Hepatic stellate cell (primary cell): Measurements from ENCODE around the gene ATP2C2.
A peak's percentile ranks its signal among the peaks of the same experiment; 100 is the strongest.
"Not testable (repeated sequence)": the region's sequence is repeated elsewhere in the genome, so short reads cannot be mapped to it uniquely, and the experiment has no call there.

Experiments
- DNase-seq: peaks from one replicate; pipeline ENCODE4 v3.0.0; 2011; ENCODE audit warnings: low spot score

The ATP2C2 gene

GRCh38 chr16:84421081-84421937 is 53.0 kb downstream of the ATP2C2 start:
- no peak for DNase-seq

- no peak for DNase-seq
These were observed 53.5 kb downstream of the ATP2C2 start for GRCh38 chr16:84421938-84422220.

- peak; percentile 62 for DNase-seq
These were observed 55.1 kb downstream of the ATP2C2 start for GRCh38 chr16:84423416-84423837.

- DNase-seq, result no peak
These were observed 57.4 kb downstream of the ATP2C2 start for GRCh38 chr16:84425696-84426095.

GRCh38 chr16:84426804-84427203 is 58.5 kb downstream of the ATP2C2 start:
- DNase-seq, result no peak

GRCh38 chr16:84427553-84427952 is 59.2 kb downstream of the ATP2C2 start:
- no peak for DNase-seq

GRCh38 chr16:84430860-84431259 is 62.5 kb downstream of the ATP2C2 start:
- DNase-seq, result no peak

GRCh38 chr16:84434800-84435199 is 66.5 kb downstream of the ATP2C2 start:
- no peak for DNase-seq

GRCh38 chr16:84436196-84436595 is 67.9 kb downstream of the ATP2C2 start:
- DNase-seq, result no peak

GRCh38 chr16:84438971-84439696 is 70.8 kb downstream of the ATP2C2 start:
- DNase-seq, result no peak

GRCh38 chr16:84442416-84443145 is 74.2 kb downstream of the ATP2C2 start:
- DNase-seq, result no peak

GRCh38 chr16:84443166-84443802 is 74.9 kb downstream of the ATP2C2 start:
- DNase-seq, result no peak

- no peak for DNase-seq
These were observed 76.1 kb downstream of the ATP2C2 start for GRCh38 chr16:84444476-84444875.

- DNase-seq, result no peak
These were observed 77.7 kb downstream of the ATP2C2 start for GRCh38 chr16:84446084-84446483.

- no peak for DNase-seq
These were observed 78.5 kb downstream of the ATP2C2 start for GRCh38 chr16:84446596-84447392.

- no peak for DNase-seq
These were observed 80.1 kb downstream of the ATP2C2 start for GRCh38 chr16:84448444-84448843.

- no peak for DNase-seq
These were observed 81.1 kb downstream of the ATP2C2 start for GRCh38 chr16:84449156-84450140.

GRCh38 chr16:84450176-84450865 is 82.0 kb downstream of the ATP2C2 start:
- no peak for DNase-seq

- DNase-seq, result not testable (repeated sequence)
These were observed 82.8 kb downstream of the ATP2C2 start for GRCh38 chr16:84451010-84451676.
